ENCODE measurements around the gene IDS.
"Not testable (repeated sequence)": the region's sequence is repeated elsewhere in the genome, so short reads cannot be mapped to it uniquely, and the experiment has no call there.

IDS gene

DNA sequence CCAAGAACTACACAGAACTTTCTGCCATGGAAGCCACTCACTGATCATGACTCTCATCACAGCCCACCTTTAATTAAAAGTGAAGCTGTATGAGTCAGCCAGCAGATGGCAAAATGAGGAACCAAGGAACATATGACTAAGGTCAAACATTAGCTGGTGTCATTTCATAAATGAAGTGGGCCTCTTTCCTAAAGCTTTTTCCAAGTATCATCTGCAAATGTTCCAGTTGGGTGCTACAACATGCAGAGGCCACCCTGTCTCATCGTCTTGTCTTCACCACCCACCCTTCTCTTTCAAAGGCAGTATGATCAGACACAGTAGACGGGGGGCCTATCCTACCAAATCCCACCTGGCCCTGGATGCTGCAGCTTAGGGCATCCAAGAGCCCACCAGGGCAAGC lies 26.5 kb upstream of the IDS start:
- DNase-seq (ENCODE audit: low read depth, low spot score), result no peak
- H3K4me3 ChIP-seq (ENCODE audit: low read length), result no peak overlapping the region

- DNase-seq (ENCODE audit: low read depth, low spot score), result no peak
- no peak overlapping the region for H3K4me3 ChIP-seq (ENCODE audit: low read length)
These were observed 23.3 kb upstream of the IDS start for GRCh38 chrX:149528381-149528780.

GRCh38 chrX:149527705-149528104 lies 22.6 kb upstream of the IDS start:
- peak; percentile 37 for DNase-seq (ENCODE audit: low read depth, low spot score)

DNA sequence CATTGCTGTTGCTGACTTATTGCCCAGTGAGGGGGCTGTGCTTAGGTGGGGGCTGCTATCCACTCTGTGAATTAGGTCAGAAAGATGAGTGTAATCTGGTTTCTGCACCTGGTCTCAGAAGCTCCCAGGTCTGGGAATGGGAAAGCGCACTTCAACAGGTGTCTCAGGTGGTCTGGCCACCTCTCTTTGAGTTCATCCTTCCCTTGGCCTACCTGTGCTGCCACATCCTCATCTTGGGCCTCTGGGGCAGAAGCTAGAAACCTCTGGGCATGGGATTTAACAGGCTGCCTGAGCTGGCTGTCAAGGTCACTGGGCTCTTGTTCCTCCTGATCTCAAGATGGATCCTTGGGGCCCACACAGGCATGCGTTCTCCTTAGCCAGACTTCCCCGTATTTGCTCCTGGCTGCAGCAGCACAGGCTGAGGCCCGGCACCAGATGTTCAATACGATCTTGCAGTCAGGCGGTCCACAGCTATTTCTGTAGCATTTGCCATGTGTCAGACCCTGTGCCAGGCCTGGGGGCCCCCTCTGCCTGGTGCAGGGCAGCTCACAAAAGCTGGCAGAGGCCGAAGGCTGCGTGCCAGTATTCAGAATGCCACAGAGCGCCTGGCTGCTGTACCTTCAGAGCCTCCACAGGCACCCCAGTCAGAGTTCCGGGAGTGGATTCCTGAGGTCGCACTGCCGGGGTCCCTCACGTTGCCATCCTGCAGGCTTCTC lies 21.4 kb upstream of the IDS start:
- H3K4me3 ChIP-seq (ENCODE audit: low read length); DNase-seq (ENCODE audit: low read depth, low spot score): not testable (repeated sequence)

More at GRCh38 chrX:149527705-149528104, 22.6 kb upstream of the IDS start:
- H3K4me3 ChIP-seq (ENCODE audit: low read length), result no peak overlapping the region

- not testable (repeated sequence) for H3K4me3 ChIP-seq (ENCODE audit: low read length)
- peak; percentile 28 for DNase-seq (ENCODE audit: low read depth, low spot score)
These were observed 20.8 kb upstream of the IDS start for GRCh38 chrX:149525903-149526302.

- DNase-seq (ENCODE audit: low read depth, low spot score), result peak; percentile 63
- 0 out of 2 replicates have a peak overlapping the region, but pooled peaks have one; percentile 9 for H3K4me3 ChIP-seq (ENCODE audit: low read length)
These were observed 20.3 kb upstream of the IDS start for GRCh38 chrX:149525389-149525788.

DNA sequence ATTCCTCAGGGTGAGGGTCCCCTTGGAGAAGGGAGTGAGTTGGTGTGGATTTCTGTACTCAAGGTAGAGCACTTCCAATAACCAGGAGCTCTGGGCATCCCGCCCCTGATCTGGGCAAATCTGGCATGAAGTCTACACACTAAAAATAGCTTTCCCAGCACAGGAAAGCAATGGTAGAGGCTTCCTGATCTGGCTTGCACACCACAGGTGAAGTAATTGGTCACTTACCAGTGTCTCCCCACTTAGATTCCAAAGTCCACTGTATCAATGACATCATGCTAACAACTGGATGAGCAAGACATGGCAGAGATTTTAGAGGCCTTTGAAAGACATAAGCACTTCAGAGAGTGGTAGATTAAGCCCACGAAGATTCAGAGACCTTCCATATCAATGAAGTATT lies 17.8 kb upstream of the IDS start:
- no peak overlapping the region for H3K4me3 ChIP-seq (ENCODE audit: low read length)
- no peak for DNase-seq (ENCODE audit: low read depth, low spot score)

DNA sequence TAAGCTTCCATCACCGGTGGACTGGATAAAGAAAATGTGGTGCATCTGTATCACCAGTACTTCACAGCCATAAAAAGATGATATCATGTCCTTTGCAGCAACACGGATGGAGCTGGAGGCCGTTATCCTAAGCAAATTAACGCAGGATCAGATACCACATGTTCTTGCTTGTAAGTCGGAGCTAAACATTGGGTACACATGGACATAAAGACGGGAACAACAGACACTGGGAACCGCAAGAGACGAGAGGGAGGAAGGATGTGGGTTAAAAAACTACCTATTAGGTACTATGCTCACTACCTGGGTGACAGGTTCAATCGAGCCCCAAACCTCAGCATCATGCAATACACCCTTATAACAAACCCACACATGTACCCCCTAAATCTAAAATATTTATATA lies 16.3 kb upstream of the IDS start:
- peak; percentile 57 for DNase-seq (ENCODE audit: low read depth, low spot score)
- no peak overlapping the region for H3K4me3 ChIP-seq (ENCODE audit: low read length)

DNA sequence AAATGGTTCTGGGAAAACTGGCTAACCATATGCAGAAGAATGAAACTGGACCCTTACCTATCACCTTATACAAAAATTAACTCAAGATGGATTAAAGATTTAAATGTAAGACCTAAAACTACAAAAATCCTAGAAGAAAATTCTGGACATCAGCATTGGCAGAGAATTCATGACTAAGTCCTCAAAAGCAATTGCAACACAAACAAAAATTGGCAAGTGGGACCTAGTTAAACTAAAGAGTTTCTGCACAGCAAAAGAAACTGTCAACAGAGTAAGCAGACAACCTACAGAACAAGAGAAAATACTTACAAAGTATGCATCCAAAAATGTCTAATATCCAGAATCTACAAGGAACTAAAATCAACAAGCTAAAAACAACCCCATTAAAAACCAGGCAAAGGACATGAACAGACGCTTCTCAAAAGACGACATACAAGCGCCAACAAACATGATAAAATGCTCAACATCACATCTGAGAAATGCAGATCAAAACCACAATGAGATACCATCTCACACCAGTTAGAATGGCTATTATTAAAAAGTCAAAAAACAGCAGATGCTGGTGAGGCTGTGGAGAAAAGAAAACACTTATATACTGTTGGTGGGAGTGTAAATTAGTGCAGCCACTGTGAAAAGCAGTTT lies 15.7 kb upstream of the IDS start:
- not testable (repeated sequence) for H3K4me3 ChIP-seq (ENCODE audit: low read length); DNase-seq (ENCODE audit: low read depth, low spot score)

- H3K4me3 ChIP-seq (ENCODE audit: low read length), result no peak overlapping the region
- DNase-seq (ENCODE audit: low read depth, low spot score), result no peak
These were observed 13.1 kb upstream of the IDS start for GRCh38 chrX:149518236-149518635.

GRCh38 chrX:149517308-149517707 lies 12.2 kb upstream of the IDS start:
- no peak overlapping the region for H3K4me3 ChIP-seq (ENCODE audit: low read length)
- DNase-seq (ENCODE audit: low read depth, low spot score), result no peak

- no peak overlapping the region for H3K4me3 ChIP-seq (ENCODE audit: low read length)
- DNase-seq (ENCODE audit: low read depth, low spot score), result no peak
These were observed 11.5 kb upstream of the IDS start for GRCh38 chrX:149516604-149517003.

- H3K4me3 ChIP-seq (ENCODE audit: low read length), result no peak overlapping the region
- DNase-seq (ENCODE audit: low read depth, low spot score), result no peak
These were observed 11.0 kb upstream of the IDS start for GRCh38 chrX:149515954-149516602.

DNA sequence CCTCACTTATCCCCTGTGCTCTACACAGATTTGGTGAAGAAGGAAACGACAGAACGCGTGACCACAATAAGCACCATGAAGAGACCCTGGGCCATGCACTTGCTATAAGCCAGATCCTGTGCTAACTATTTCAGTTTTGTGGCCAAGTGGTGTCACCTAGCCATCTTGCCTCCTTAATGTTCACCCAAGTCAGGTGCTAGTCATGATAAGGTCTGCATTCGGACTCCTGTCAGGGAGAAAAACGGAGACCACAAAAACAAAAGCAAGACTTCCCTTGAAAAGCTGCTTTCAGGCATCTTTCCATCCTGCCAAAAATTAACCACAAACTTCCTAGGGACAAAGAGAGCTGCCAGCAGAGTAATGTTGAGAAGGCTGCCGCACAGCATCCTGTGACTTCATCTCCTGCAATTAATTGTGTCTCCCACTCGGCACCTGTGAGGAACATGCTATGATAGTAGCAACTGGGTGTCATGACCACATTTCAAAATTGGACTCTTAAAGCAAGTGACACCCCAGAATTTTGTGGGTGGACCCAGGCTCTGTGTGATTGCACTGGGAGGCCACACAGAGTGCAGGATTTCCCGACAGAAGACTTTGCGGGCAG lies 8.8 kb upstream of the IDS start:
- no peak overlapping the region for H3K4me3 ChIP-seq (ENCODE audit: low read length)
- peak; percentile 68 for DNase-seq (ENCODE audit: low read depth, low spot score)

DNA sequence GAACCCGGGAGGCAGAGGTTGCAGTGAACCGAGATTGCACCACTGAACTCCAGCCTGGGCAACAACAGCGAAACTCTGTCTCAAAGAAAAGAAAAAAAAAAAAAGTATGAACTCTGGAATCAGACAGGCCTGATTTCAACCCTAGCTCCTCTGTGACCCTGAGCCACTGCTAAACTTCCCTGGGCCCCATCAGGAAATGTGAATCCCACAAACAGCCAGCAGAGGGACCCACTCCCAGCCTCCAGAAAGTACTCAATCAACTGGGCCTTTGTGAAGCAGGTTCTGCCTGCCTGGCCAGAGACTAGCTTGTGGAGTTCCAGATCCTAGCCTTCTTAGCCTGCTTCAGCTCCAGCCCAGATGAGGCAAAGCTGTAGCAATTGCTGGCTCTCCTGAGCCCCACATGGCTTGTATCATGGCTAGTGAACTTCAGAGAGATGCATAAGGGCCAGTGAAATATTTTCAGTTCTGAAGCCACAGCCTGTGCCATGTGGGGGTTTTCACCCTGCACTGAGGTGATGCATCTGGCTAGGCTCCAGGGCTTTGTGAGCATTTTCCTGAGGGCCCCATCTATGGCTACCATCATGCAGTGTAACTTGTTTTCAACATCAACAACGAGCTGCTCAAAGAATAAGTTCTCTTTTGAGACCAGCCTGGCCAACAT lies 7.2 kb upstream of the IDS start:
- DNase-seq (ENCODE audit: low read depth, low spot score), result peak; percentile 46
- H3K4me3 ChIP-seq (ENCODE audit: low read length), result no peak overlapping the region

DNA sequence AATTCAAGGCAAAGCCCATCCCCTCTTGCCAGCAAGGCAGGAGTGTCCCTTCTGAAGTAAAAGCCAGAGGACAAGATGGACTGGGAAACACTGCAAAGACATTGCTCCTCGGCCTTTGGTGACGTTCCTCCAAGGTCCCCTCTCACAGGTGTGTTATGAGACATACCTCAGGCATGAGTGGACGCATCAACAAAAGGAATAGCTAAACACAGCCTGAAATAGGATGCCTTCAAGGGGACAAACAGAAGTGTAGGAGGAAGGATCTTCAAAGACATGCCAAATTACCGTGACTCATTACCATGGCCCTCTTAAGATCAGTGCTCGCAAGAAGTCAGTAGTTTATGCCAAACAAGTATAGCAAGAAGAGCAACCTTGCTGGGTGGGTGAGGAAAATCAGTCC lies 6.0 kb upstream of the IDS start:
- H3K4me3 ChIP-seq (ENCODE audit: low read length), result no peak overlapping the region
- no peak for DNase-seq (ENCODE audit: low read depth, low spot score)

DNA sequence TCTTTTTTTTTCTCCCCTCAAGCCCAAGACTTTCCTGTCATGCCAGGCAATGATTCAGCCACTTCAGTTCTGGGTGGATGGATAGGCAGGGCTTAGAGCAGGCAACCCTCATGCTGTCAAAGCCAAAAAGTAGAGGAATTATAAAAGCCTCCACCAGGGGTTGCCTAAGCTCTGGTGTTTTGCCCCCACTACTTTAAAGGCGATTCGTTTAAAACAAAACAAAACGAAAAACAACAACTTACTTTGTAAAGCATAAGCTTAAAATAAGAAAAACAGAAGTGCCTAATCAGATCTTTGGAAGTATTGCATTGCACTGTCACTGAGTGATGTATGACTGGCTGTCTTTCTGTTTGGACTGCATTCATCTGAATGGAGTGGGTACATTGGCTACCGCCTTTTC lies 5.3 kb upstream of the IDS start:
- no peak overlapping the region for H3K4me3 ChIP-seq (ENCODE audit: low read length)
- no peak for DNase-seq (ENCODE audit: low read depth, low spot score)

DNA sequence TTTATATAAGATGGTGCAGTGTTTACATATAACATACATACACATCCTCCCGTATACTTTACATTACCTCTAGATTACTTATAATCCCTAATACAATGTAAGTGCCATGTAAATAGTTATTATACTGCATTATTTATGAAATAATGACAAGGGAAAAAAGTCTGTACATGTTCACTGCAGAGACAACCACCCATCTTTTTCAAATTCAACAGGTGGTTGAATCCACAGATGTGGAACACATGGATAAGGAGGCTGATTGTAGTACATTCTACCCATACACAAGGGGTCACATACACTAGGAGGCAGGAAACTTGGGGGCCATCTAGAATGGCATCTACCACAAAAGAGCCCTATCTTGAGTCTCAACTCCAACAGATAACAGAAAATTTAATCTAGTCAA lies 3.4 kb upstream of the IDS start:
- no peak for DNase-seq (ENCODE audit: low read depth, low spot score)

GRCh38 chrX:149506349-149506748 lies 1.2 kb upstream of the IDS start:
- DNase-seq (ENCODE audit: low read depth, low spot score), result no peak
- H3K4me3 ChIP-seq (ENCODE audit: low read length), result no peak overlapping the region

More for the DNA sequence above, 3.4 kb upstream of the IDS start:
- H3K4me3 ChIP-seq (ENCODE audit: low read length), result no peak overlapping the region
